ENCODE results near the gene CCDC181. TPM values are rescaled to one million over a fixed set of nuclear protein-coding genes. Genes with fewer than 3 reads are reported as not detected.

The CCDC181 gene
- total and polyA plus RNA-seq, 2 of the 8 experiments (the other 6 are each of a cell fraction or from before 2014, with no cell fraction given): 1.2 to 3.7 TPM

GRCh38 chr1:169363046-169363730 is 64.1 kb downstream of the CCDC181 start:
- Histone ChIP-seq H3K56ac (replicated peaks; ENCODE audit: insufficient read length, low read depth, low read length) (no peak overlapping the region), H2BK120ac (replicated peaks; ENCODE audit: low read depth, low read length) (no peak overlapping the region), H2BK12ac (ENCODE audit: low read depth, low read length) (no peak overlapping the region), H3K9me3 (ENCODE audit: insufficient read depth in 2 of 2, low read depth in 1 of 2, low read length in 1 of 2) (peaks cover 0 to 3% of the 10 kb centered on the region in 2 experiments; a peak in 1 of 4 replicates), H4K20me1 (replicated peaks in 1 of 2; ENCODE audit: control insufficient read depth in 1 of 2, insufficient read depth in 2 of 2, low read length in 2 of 2) (no peaks in the 10 kb centered on the region), H3K4ac (replicated peaks; ENCODE audit: insufficient read length, low read depth, low read length) (no peak overlapping the region), H3K4me2 (ENCODE audit: insufficient read depth in 1 of 2, low read depth in 2 of 2, low read length in 2 of 2) (no peak overlapping the region), H3K9ac (replicated peaks in 1 of 4; ENCODE audit: extremely low read depth in 1 of 4, low read depth in 3 of 4, low read length in 3 of 4) (no peak overlapping the region), H3K4me1 (replicated peaks in 1 of 4; ENCODE audit: control insufficient read depth in 3 of 4, insufficient read depth in 4 of 4, low read length in 3 of 4) (no peaks in the 10 kb centered on the region), H3K4me3 (ENCODE audit: extremely low read depth in 1 of 4, insufficient read depth in 2 of 4, low read depth in 3 of 4, low read length in 4 of 4) (no peak overlapping the region), H2AFZ (ENCODE audit: low read length) (no peak overlapping the region), H2BK5ac (ENCODE audit: low read depth, low read length) (no peak overlapping the region), H2BK20ac (ENCODE audit: low read length) (no peak overlapping the region), H4K91ac (replicated peaks; ENCODE audit: insufficient read length, low read length) (no peak overlapping the region), H3K23ac (ENCODE audit: insufficient read length) (no peak overlapping the region), H3K79me2 (ENCODE audit: control insufficient read depth in 1 of 2, insufficient read depth in 2 of 2, low read length in 2 of 2) (peaks cover 0 to 5% of the 10 kb centered on the region in 2 experiments; a peak in 2 of 4 replicates), H3K27ac (ENCODE audit: low read depth, low read length) (no peak overlapping the region), H2BK15ac (ENCODE audit: low read length) (no peak overlapping the region), H3K14ac (ENCODE audit: insufficient read length) (no peak overlapping the region), H4K8ac (ENCODE audit: extremely low read depth, insufficient read depth, low read length) (no peak overlapping the region), H3K79me1 (ENCODE audit: low read depth, low read length) (no peaks in the 10 kb centered on the region), H2AK5ac (ENCODE audit: low read depth, low read length) (no peak overlapping the region), H4K5ac (ENCODE audit: insufficient read length, low read depth, low read length) (no peak overlapping the region), H3K36me3 (ENCODE audit: control insufficient read depth in 2 of 4, insufficient read depth in 4 of 4, low read length in 3 of 4) (no peaks in the 10 kb centered on the region), H3K23me2 (ENCODE audit: low read depth, low read length) (peaks cover 5% of the 10 kb centered on the region), H3K27me3 (replicated peaks in 1 of 4; ENCODE audit: control insufficient read depth in 3 of 4, extremely low read depth in 1 of 4, insufficient read depth in 3 of 4, low read length in 3 of 4) (no peaks in the 10 kb centered on the region), H3K18ac (ENCODE audit: extremely low read depth, low read length) (no peak overlapping the region)
- CTCF ChIA-PET (ENCODE audit: partially characterized antibody): interaction anchor here (1.8 kb wide), 1 partner anchor 760 kb away, joined by 8 read pairs; no protein-coding TSS in a partner anchor
- POLR2A ChIA-PET (ENCODE audit: partially characterized antibody): interaction anchor here (0.6 kb wide), 1 partner anchor 236 kb away, joined by 4 read pairs; no protein-coding TSS in a partner anchor
- 94% methylated on average over 5 of the region's 5 CpGs; no CpG with 5 or more reads in 1 of the 2 experiments for WGBS, 2 experiments (ENCODE audit: extremely low coverage in 1 of 2, insufficient coverage in 1 of 2, insufficient read length in 1 of 2, insufficient replicate concordance in 2 of 2, low coverage in 1 of 2, low lambda C conversion rate in 2 of 2, missing lambda C conversion rate in 1 of 2)
- FAIRE-seq (no peak), DNase-seq (ENCODE audit: low read depth in 1 of 2, low spot score in 2 of 2) (no peak)
- no peak for TF ChIP-seq SAP30 (IDR thresholded peaks at IDR 0.05; ENCODE audit: insufficient read depth, insufficient replicate concordance, low read length)
- TF ChIP-seq CHD2 (IDR thresholded peaks at IDR 0.05; ENCODE audit: low read length): no peak
- no peak for TF ChIP-seq JUN (IDR thresholded peaks at IDR 0.05; ENCODE audit: low read depth, low read length)
- TF ChIP-seq CEBPB (IDR thresholded peaks at IDR 0.05; ENCODE audit: low read depth, low read length): no peak
- no peak for TF ChIP-seq RXRA (IDR thresholded peaks at IDR 0.05; ENCODE audit: insufficient read depth, low read depth, low read length)
- no peak for TF ChIP-seq FOSL1 (IDR thresholded peaks at IDR 0.05; ENCODE audit: insufficient read depth, low read depth, low read length)
- TF ChIP-seq TAF1 (IDR thresholded peaks at IDR 0.05; ENCODE audit: low read depth, low read length): no peak
- TF ChIP-seq USF2 (IDR thresholded peaks at IDR 0.05; ENCODE audit: low read length): no peak
- no peak for TF ChIP-seq TAF7 (optimal IDR thresholded peaks at IDR 0.05; ENCODE audit: borderline replicate concordance, low read depth, low read length)
- no peak for TF ChIP-seq CHD1 (IDR thresholded peaks at IDR 0.05; ENCODE audit: low read depth, low read length)
